Kidney (tissue), 14 donors: ENCODE results near the gene ARHGEF17. TPM values are rescaled to one million over a fixed set of nuclear protein-coding genes. Genes with fewer than 3 reads are reported as not detected.

Experiments
- DNase-seq, 5 donors: peaks; one replicate each; pipeline ENCODE4 v3.0.0-alpha.2; 2013 to 2020
- FAIRE-seq: peaks from 2 replicates; lab custom pipeline; 2012; peaks lifted over from hg19 to GRCh38; lab: Jason Lieb, UNC
- H3K27ac ChIP-seq, 2 donors: one replicate each; pipeline ENCODE4 v1.7.0; 2013; ENCODE audit warnings: low read depth in 2 of 2, low read length in 2 of 2, inconsistent platforms in 1 of 2
- H3K27me3 ChIP-seq: one replicate; pipeline ENCODE4 v1.7.1; 2013; ENCODE audit warnings: low read length, inconsistent platforms; ENCODE audit not compliant: control insufficient read depth, insufficient read depth
- H3K36me3 ChIP-seq, 3 donors: one replicate each; pipeline versions ENCODE4 v1.7.0 to v1.7.1; 2013; ENCODE audit warnings: low read length in 3 of 3, control low read depth in 1 of 3, inconsistent platforms in 1 of 3; ENCODE audit not compliant: insufficient read depth in 3 of 3, control insufficient read depth in 2 of 3
- H3K4me1 ChIP-seq, 3 donors: one replicate each; pipeline versions ENCODE4 v1.7.0 to v1.7.1; 2013; ENCODE audit warnings: low read length in 3 of 3, inconsistent platforms in 1 of 3, low read depth in 1 of 3; ENCODE audit not compliant: control insufficient read depth in 2 of 3, insufficient read depth in 2 of 3
- H3K4me3 ChIP-seq, 3 donors: one replicate each; pipeline versions ENCODE4 v1.7.0 to v1.8.1; 2013; ENCODE audit warnings: low read length in 3 of 3, control low read depth in 1 of 3, inconsistent platforms in 1 of 3
- H3K9ac ChIP-seq, 3 donors: one replicate each; pipeline versions ENCODE4 v1.7.0 to v1.7.1; 2013; ENCODE audit warnings: low read length in 3 of 3, control low read depth in 1 of 3, inconsistent platforms in 1 of 3
- H3K9me3 ChIP-seq, 3 donors: one replicate each; pipeline versions ENCODE4 v1.7.0 to v1.7.1; 2013; ENCODE audit warnings: low read length in 3 of 3, control low read depth in 1 of 3, inconsistent platforms in 1 of 3; ENCODE audit not compliant: control insufficient read depth in 2 of 3, insufficient read depth in 1 of 3
- CTCF ChIP-seq: IDR thresholded peaks from 3 replicates; pipeline ENCODE4 v1.5.1; 2012; ENCODE audit warnings: mild to moderate bottlenecking, moderate library complexity, borderline replicate concordance; ENCODE audit not compliant: insufficient read depth; ENCODE audit errors: extremely low read depth
- intact Hi-C: fragments of 100-400 bp; cut with DNase I; formaldehyde crosslinking; loops from one replicate; pipeline ENCODE4 v1.11.1; 2022
- polyA plus RNA-seq: library from polyadenylated mRNA; stranded (reverse); fragments of 350-450 nt; fragmentation: Illumina TruSeq; extraction: RNeasy Lipid Tissue Mini Kit (QIAGEN cat#74804); gene quantifications from one replicate; pipeline ENCODE4 v1.2.3, GENCODE V29; 2014; ENCODE audit warnings: low read depth, low replicate concordance; ENCODE audit not compliant: insufficient read depth
- total RNA-seq: library from RNA; stranded (reverse); fragmentation: NEBNext Ultra II Directional; extraction: Animal tissue kit (Norgen Biotek cat#: 25700); gene quantifications from one replicate; pipeline ENCODE4 v1.2.1, GENCODE V29; 2021
- donor health status: control.
- donor health status: control.
- donor health status: control.
- donor health status: control.
- donor health status: control.
- donor health status: DM: yes; HTN: yes; CAD: no.
- donor health status: Normal renal cell carcinoma (clear cell type).

ARHGEF17 gene
- total and polyA plus RNA-seq, 2 donors from 2014 or later: 36.6 to 68.2 TPM

DNA sequence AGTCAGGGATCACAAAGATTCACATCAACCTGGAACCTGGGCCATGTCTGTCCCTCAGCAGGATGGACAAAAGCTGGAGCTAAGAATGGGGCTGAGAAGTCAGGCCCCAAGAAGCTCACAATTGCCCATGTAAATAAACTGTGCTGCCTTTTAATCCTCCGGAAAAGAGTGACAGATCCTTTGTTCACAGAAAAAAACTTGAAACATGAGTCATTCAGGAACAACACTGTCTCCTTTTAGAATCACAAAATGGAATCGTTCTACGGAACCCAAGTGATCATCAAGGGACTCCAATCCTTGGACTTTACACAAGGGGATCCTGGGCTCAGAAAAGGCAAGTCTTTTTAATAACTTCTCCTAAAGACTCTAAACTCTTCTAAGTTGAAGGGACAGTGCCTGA lies 104.2 kb downstream of the ARHGEF17 start:
- peaks cover 0 to 24% (median 11%) of the 10 kb centered on the region in 3 donors for H3K4me1 ChIP-seq
- intact Hi-C loops: no loop called here

GRCh38 chr11:73413256-73413655 lies 105.2 kb downstream of the ARHGEF17 start:
- FAIRE-seq: no peak
- Histone ChIP-seq H3K36me3 (peaks cover 0 to 5% (median 0%) of the 10 kb centered on the region in 3 donors), H3K4me1 (peaks cover 0 to 24% (median 11%) of the 10 kb centered on the region in 3 donors), H3K4me3 (no peak overlapping the region), H3K9me3 (no peaks in the 10 kb centered on the region), H3K9ac (no peak overlapping the region), H3K27ac (no peak overlapping the region), H3K27me3 (no peaks in the 10 kb centered on the region)
- no peak for TF ChIP-seq CTCF
- intact Hi-C loops: no loop called here
- DNase-seq: no peak

More for the DNA sequence above, 104.2 kb downstream of the ARHGEF17 start:
- no peak for DNase-seq
- Histone ChIP-seq H3K27me3 (no peaks in the 10 kb centered on the region), H3K9me3 (no peaks in the 10 kb centered on the region), H3K36me3 (peaks cover 0 to 5% (median 0%) of the 10 kb centered on the region in 3 donors), H3K9ac (no peak overlapping the region), H3K27ac (no peak overlapping the region), H3K4me3 (no peak overlapping the region)
- TF ChIP-seq CTCF: no peak
- no peak for FAIRE-seq

- no peak overlapping the region for H3K9ac ChIP-seq
- peaks cover 0 to 27% (median 11%) of the 10 kb centered on the region in 3 donors for H3K4me1 ChIP-seq
- H3K4me3 ChIP-seq: no peak overlapping the region
- DNase-seq (no peak), FAIRE-seq (no peak)
- intact Hi-C loops: no loop called here
- no peaks in the 10 kb centered on the region for H3K36me3 ChIP-seq
- no peaks in the 10 kb centered on the region for H3K27me3 ChIP-seq
- no peaks in the 10 kb centered on the region for H3K9me3 ChIP-seq
- no peak for TF ChIP-seq CTCF
- peak overlapping the region; percentile 40 to 44 for H3K27ac ChIP-seq
Observed at GRCh38 chr11:73414977-73415651, 107.0 kb downstream of the ARHGEF17 start.
